Neural crest cell (in vitro differentiated cells): ENCODE measurements around the gene TUBA1C. TPM values are rescaled to one million over a fixed set of nuclear protein-coding genes. Genes with fewer than 3 reads are reported as not detected.
"Not testable (repeated sequence)": the region's sequence is repeated elsewhere in the genome, so short reads cannot be mapped to it uniquely, and the experiment has no call there.

ENCODE experiments used
- DNase-seq: peaks from one replicate; pipeline ENCODE4 v3.0.0; 2021; ENCODE audit warnings: low read depth, mixed read lengths, low spot score
- H3K27ac Mint-ChIP-seq: one replicate; pipeline ENCODE4 v1.8.0; 2021; ENCODE audit warnings: mild to moderate bottlenecking, mixed read lengths; ENCODE audit not compliant: unreplicated experiment
- H3K27me3 Mint-ChIP-seq: 2 replicates; pipeline ENCODE4 v1.8.0; 2021; ENCODE audit warnings: low read depth, mild to moderate bottlenecking, mixed read lengths
- H3K36me3 Mint-ChIP-seq: 2 replicates; pipeline ENCODE4 v1.8.0; 2021; ENCODE audit warnings: low read depth, mild to moderate bottlenecking, mixed read lengths
- H3K4me1 Mint-ChIP-seq: 2 replicates; pipeline ENCODE4 v1.8.0; 2021; ENCODE audit warnings: mixed read lengths
- H3K4me3 Mint-ChIP-seq: one replicate; pipeline ENCODE4 v1.8.0; 2021; ENCODE audit warnings: mild to moderate bottlenecking, mixed read lengths
- H3K9me3 Mint-ChIP-seq: 2 replicates; pipeline ENCODE4 v1.8.0; 2021; ENCODE audit warnings: mixed read lengths
- total RNA-seq: library from RNA; stranded (reverse); gene quantifications from 2 replicates; pipeline ENCODE4 v1.2.1, GENCODE V29; 2021
- TF ChIP-seq, protein P1 (sequence below): fragments of 200-600 bp; sonication (generic); conservative IDR thresholded peaks from 2 replicates; pipeline ENCODE4 v1.5.0; 2021; ENCODE audit warnings: antibody characterized with exemption, mild to moderate bottlenecking

Gene TUBA1C
- total RNA-seq, 1 donor from 2014 or later, result 203 TPM

- H3K4me1 Mint-ChIP-seq, result peaks cover 24% of the 10 kb centered on the region
- H3K27me3 Mint-ChIP-seq, result peaks cover 3% of the 10 kb centered on the region
- TF ChIP-seq, protein P1, sequence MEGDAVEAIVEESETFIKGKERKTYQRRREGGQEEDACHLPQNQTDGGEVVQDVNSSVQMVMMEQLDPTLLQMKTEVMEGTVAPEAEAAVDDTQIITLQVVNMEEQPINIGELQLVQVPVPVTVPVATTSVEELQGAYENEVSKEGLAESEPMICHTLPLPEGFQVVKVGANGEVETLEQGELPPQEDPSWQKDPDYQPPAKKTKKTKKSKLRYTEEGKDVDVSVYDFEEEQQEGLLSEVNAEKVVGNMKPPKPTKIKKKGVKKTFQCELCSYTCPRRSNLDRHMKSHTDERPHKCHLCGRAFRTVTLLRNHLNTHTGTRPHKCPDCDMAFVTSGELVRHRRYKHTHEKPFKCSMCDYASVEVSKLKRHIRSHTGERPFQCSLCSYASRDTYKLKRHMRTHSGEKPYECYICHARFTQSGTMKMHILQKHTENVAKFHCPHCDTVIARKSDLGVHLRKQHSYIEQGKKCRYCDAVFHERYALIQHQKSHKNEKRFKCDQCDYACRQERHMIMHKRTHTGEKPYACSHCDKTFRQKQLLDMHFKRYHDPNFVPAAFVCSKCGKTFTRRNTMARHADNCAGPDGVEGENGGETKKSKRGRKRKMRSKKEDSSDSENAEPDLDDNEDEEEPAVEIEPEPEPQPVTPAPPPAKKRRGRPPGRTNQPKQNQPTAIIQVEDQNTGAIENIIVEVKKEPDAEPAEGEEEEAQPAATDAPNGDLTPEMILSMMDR, result no peak
- no peak for DNase-seq
- H3K4me3 Mint-ChIP-seq, result no peak overlapping the region
- no peaks in the 10 kb centered on the region for H3K9me3 Mint-ChIP-seq
- peaks cover 5% of the 10 kb centered on the region for H3K36me3 Mint-ChIP-seq
- H3K27ac Mint-ChIP-seq, result peak overlapping the region; percentile 81
Measured at GRCh38 chr12:49276304-49277290, 11.7 kb downstream of the TUBA1C start.

DNA sequence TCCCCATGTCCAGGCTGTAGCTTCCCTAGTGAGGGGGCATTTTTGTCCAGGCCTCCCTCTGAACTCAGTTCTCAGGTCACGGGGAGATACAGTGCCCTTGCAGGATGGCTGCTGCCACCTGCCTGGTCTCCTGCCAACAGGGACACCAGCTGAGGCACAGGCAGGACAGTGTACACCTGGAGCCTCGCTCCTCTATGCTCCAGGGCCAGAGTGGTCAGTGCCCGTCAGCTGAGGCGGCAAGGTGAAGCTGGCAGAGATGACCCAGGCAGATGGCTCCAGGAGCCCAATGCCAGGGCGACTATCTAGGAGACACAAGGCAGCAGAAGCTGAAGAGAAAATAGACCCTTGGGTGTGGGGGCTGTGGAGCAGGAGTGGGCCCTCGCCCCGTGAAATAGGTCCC lies 12.6 kb downstream of the TUBA1C start:
- Mint-ChIP-seq H3K4me3 (no peak overlapping the region), H3K4me1 (peaks cover 30% of the 10 kb centered on the region), H3K27ac (no peak overlapping the region), H3K27me3 (peaks cover 3% of the 10 kb centered on the region), H3K36me3 (peaks cover 5% of the 10 kb centered on the region), H3K9me3 (no peaks in the 10 kb centered on the region)
- TF ChIP-seq, protein P1, result no peak
- no peak for DNase-seq

DNA sequence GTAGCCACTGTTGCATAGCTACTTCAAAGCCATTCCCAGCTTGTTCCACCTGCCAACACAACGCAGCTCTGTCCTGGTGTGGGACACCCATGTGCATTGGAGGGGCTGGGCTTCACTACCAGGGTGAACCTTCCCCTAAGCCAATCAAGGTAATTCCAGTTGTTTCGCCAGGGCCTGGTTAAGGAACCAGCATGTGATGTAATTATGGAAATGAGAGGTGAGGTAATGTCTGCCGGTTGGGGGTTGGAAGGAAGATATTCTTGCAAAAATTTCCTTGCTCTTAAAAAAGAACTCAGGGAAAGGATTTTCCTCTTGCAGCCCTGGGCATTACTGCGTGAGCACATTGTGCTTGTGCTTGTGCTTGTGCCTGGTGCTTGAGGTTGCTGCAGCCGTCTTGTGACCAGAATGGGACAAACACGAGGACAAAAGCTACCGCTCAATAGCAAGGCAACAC lies 14.9 kb downstream of the TUBA1C start:
- H3K36me3 Mint-ChIP-seq, result no peaks in the 10 kb centered on the region
- TF ChIP-seq, protein P1, result no peak
- H3K9me3 Mint-ChIP-seq, result no peaks in the 10 kb centered on the region
- H3K4me3 Mint-ChIP-seq, result no peak overlapping the region
- peaks cover 32% of the 10 kb centered on the region for H3K4me1 Mint-ChIP-seq
- H3K27ac Mint-ChIP-seq, result peak overlapping the region; percentile 74
- H3K27me3 Mint-ChIP-seq, result peaks cover 3% of the 10 kb centered on the region
- DNase-seq, result no peak

DNA sequence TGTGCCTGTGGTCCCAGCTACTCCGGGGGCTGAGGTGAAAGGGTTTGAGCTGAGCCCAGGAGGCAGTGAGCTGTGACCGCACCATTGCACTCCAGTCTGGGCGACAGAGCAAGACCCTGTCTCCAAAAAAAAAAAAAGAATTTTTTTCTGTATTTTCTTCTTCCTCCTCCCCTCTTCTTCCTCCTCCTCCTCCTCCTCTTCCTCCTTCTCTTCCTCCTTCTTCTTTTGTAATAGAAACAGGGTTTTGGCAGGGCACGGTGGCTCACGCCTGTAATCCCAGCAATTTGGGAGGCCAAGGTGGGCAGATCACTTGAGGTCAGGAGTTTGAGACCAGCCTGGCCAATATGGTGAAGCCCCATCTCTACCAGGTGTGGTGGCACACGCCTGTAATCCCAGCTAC lies 15.7 kb downstream of the TUBA1C start:
- not testable (repeated sequence) for H3K27ac Mint-ChIP-seq, H3K36me3 Mint-ChIP-seq, H3K4me3 Mint-ChIP-seq, DNase-seq, H3K9me3 Mint-ChIP-seq, H3K27me3 Mint-ChIP-seq
- peaks cover 32% of the 10 kb centered on the region for H3K4me1 Mint-ChIP-seq

- H3K36me3 Mint-ChIP-seq, result no peaks in the 10 kb centered on the region
- no peaks in the 10 kb centered on the region for H3K9me3 Mint-ChIP-seq
- no peak overlapping the region for H3K27ac Mint-ChIP-seq
- TF ChIP-seq, protein P1, result no peak
- H3K4me1 Mint-ChIP-seq, result peaks cover 23% of the 10 kb centered on the region
- H3K4me3 Mint-ChIP-seq, result peak overlapping the region; percentile 9
- peaks cover 5% of the 10 kb centered on the region for H3K27me3 Mint-ChIP-seq
- DNase-seq, result no peak
Measured at GRCh38 chr12:49282302-49282701, 17.4 kb downstream of the TUBA1C start.

- H3K36me3 Mint-ChIP-seq, H3K27me3 Mint-ChIP-seq, H3K27ac Mint-ChIP-seq, H3K9me3 Mint-ChIP-seq, DNase-seq: not testable (repeated sequence)
- peak overlapping the region; percentile 9 for H3K4me3 Mint-ChIP-seq
- H3K4me1 Mint-ChIP-seq, result peaks cover 23% of the 10 kb centered on the region
Measured at GRCh38 chr12:49282740-49283375, 18.0 kb downstream of the TUBA1C start.
